OCI-LY3 (cell line): ENCODE data around the gene PLCB4.

Experiments used
- CTCF ChIP-seq: fragments of 200-600, 300-600 bp; sonication (generic); IDR thresholded peaks from 2 replicates; pipeline ENCODE4 v1.5.1; 2014; ENCODE audit warnings: antibody characterized with exemption, low read length, low read depth
- EZH2phosphoT487 ChIP-seq: fragments of 200-600 bp; shearing (Covaris generic); IDR thresholded peaks from 2 replicates; pipeline ENCODE4 v1.6.1; 2018; ENCODE audit warnings: antibody characterized with exemption, mixed run types, low read depth

DNA sequence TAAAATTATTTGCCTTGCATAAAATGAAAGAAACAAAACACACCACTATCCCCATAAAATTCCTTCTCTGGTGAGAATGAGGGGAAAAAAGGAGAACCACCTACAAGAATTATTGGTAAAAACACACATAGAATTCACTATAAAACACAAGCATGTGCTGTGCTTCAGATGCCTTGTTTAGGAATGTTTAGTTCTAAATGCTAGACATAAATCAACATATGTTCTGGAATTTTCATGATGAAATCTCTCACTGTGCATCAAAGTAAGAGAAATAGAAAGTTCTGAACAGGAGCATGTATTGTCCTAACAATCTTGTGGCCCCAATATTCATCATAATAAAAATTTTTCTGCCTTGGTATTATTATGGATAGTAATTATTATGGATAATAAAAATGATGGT, 111.0 kb downstream of the PLCB4 start:
- TF ChIP-seq CTCF (no peak), EZH2phosphoT487 (no peak)
